ENCODE data around the gene LSM8.
"Not testable (repeated sequence)": the region's sequence is repeated elsewhere in the genome, so short reads cannot be mapped to it uniquely, and the experiment has no call there.

Gene LSM8

DNA sequence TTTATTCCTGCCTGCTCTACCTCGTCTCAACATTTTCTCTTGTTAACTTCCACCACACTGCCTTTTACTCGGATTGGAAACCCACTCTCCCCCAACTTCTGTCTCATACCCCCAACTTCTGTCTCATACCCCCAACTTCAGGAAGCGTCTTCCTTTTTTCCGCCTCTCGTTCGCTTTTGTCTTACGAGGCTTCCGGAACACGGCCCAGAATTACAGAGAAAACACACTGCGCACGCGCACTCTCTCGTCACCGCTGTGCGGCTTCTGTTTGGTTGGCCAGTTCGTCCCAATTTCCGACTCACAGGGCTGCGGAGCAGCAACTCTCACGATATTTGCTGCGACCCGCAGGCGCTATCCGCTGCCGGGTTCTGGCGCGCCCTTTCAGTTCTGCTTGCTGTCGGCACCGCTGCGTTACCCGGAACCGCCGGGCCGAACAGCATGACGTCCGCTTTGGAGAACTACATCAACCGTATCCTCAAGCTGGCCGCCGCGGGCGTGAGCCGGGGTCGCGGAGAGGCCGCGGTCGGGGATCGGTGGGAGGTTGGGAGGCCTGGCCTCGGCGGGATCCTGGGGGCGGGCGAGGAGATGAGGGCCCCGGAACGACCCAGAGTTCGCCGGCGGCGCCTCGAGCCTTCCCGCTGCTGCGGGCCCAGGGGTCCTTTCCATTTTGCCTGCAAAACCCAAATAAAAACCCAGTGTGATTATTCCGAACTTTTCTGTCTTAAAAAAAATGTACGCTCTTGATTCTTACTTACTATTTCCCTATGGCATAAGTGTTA, at the start of gene LSM8:
LSM8 (plus strand) TSS at position 379 of the 779 bp plus-strand sequence; CDS start at position 439, 60 bp downstream.
- DNase-seq (ENCODE audit: low spot score) = peak; percentile 98
- Histone ChIP-seq H3K4me3 (peak within 1 kb of the TSS; percentile 94), H3K27ac (peak within 1 kb of the TSS; percentile 82 to 95)
- TF ChIP-seq, protein P1, sequence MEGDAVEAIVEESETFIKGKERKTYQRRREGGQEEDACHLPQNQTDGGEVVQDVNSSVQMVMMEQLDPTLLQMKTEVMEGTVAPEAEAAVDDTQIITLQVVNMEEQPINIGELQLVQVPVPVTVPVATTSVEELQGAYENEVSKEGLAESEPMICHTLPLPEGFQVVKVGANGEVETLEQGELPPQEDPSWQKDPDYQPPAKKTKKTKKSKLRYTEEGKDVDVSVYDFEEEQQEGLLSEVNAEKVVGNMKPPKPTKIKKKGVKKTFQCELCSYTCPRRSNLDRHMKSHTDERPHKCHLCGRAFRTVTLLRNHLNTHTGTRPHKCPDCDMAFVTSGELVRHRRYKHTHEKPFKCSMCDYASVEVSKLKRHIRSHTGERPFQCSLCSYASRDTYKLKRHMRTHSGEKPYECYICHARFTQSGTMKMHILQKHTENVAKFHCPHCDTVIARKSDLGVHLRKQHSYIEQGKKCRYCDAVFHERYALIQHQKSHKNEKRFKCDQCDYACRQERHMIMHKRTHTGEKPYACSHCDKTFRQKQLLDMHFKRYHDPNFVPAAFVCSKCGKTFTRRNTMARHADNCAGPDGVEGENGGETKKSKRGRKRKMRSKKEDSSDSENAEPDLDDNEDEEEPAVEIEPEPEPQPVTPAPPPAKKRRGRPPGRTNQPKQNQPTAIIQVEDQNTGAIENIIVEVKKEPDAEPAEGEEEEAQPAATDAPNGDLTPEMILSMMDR (IDR thresholded peaks at IDR 0.05) = no peak

GRCh38 chr7:118134420-118134819, 49.5 kb upstream of the LSM8 start:
- not testable (repeated sequence) for H3K27ac ChIP-seq; H3K4me3 ChIP-seq; DNase-seq (ENCODE audit: low spot score)

- TF ChIP-seq, protein P1 (IDR thresholded peaks at IDR 0.05) = no peak
- Histone ChIP-seq H3K27ac (no peak overlapping the region), H3K4me3 (no peak overlapping the region)
- no peak for DNase-seq (ENCODE audit: low spot score)
Measured at GRCh38 chr7:118140468-118140867, 43.5 kb upstream of the LSM8 start.

DNA sequence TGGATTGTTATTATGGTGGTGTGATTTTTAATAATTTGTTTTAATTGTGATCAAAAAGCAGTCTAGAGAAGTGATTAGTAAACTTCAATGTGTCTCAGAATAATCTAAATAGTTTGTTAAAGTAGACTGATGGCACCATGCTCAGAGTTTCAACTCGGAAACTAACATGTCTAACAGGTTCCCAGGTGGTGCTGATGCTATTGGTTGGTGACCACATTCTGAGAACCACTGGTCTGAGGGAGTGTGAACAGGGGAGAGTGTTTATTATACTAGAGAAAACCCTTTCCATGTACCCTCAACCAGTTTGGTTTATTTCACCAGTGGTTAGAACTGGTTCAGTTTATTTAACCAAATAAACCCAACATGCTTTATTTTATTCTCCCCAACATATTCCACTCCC, 42.0 kb upstream of the LSM8 start:
- no peak overlapping the region for H3K27ac ChIP-seq
- no peak for DNase-seq (ENCODE audit: low spot score)
- no peak overlapping the region for H3K4me3 ChIP-seq
- TF ChIP-seq, protein P1 (IDR thresholded peaks at IDR 0.05) = no peak

- H3K27ac ChIP-seq = no peak overlapping the region
- no peak for DNase-seq (ENCODE audit: low spot score)
- TF ChIP-seq, protein P1 (IDR thresholded peaks at IDR 0.05) = no peak
- H3K4me3 ChIP-seq = no peak overlapping the region
Measured at GRCh38 chr7:118148930-118149329, 35.0 kb upstream of the LSM8 start.

DNA sequence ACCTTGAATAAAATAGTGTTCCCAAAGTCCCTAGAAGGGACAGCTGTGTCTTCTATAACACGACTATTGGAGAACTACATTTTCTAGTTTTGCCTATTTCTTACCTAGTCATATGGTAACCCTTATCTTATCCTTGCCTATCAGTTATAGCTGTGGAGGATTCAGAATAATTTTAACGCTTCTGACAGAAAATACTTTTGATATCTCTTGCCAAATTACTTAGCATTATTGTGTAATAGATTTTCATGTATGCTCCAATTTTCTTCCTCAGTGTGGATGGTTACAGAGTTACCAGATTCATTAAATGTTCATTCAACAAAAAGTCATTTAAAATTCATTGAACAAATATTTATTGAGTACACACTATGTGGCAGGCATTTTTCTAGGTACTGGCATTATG, 34.6 kb upstream of the LSM8 start:
- TF ChIP-seq, protein P1 (IDR thresholded peaks at IDR 0.05) = no peak
- Histone ChIP-seq H3K4me3 (no peak overlapping the region), H3K27ac (no peak overlapping the region)

DNA sequence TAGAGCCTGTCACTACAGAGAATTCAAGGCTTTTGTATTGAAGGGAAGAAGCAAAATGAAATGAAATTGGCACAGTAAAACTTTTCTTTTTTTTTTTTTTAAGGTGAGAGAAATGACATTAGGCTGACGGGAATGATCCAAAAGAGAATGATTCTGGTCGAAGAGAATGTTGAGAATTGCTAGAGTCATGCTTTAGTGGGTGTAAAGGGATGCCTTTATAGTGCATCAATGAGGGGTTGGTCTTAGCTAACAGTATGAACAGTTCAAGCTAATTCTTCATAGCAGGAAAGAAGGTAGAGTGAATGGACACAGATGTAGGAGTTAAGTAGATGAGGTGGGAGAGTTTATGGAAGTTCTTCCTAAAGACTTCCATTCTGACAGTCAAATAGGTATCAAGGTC, 32.3 kb upstream of the LSM8 start:
- no peak overlapping the region for H3K27ac ChIP-seq
- TF ChIP-seq, protein P1 (IDR thresholded peaks at IDR 0.05) = no peak
- no peak overlapping the region for H3K4me3 ChIP-seq
- DNase-seq (ENCODE audit: low spot score) = no peak

More for the DNA sequence above, 34.6 kb upstream of the LSM8 start:
- no peak for DNase-seq (ENCODE audit: low spot score)
